Mammary epithelial cell (primary cell): ENCODE results near the gene ACBD4.

Source experiments
- CTCF ChIP-seq, 2 donors: IDR thresholded peaks in 1 of 2; conservative IDR thresholded peaks in 1 of 2; 2 replicates each; pipeline ENCODE4 v1.5.1; 2011 to 2012; ENCODE audit warnings: inconsistent platforms in 2 of 2, low read length in 2 of 2, mild to moderate bottlenecking in 2 of 2, control low read depth in 1 of 2, low read depth in 1 of 2; ENCODE audit not compliant: insufficient read depth in 1 of 2; ENCODE audit errors: extremely low read depth in 1 of 2
- EZH2 ChIP-seq: IDR thresholded peaks from 2 replicates; pipeline ENCODE4 v1.6.1; 2012; ENCODE audit warnings: low read length, inconsistent platforms, borderline replicate concordance

- TF ChIP-seq CTCF (conservative IDR thresholded peaks at IDR 0.05 in 1 of 2, IDR thresholded peaks at IDR 0.05 in 1 of 2; ENCODE audit: extremely low read depth in 1 of 2, insufficient read depth in 1 of 2, low read depth in 1 of 2, low read length in 2 of 2) (no peak), EZH2 (no peak)
Measured at GRCh38 chr17:45130681-45131615, 4.5 kb upstream of the ACBD4 start.
